GM12878 (cell line): ENCODE measurements around the gene FOXP1.

Experiments
- BHLHE40 ChIP-seq, 2 experiments: fragments of 450-650 bp in 1 of 2; IDR thresholded peaks; 2 replicates each; pipeline ENCODE4 v1.6.1; 2011 to 2017; ENCODE audit warnings: low read depth in 2 of 2, borderline replicate concordance in 1 of 2, improper control_type of control experiment in 1 of 2, low read length in 1 of 2, mild to moderate bottlenecking in 1 of 2
- CREM ChIP-seq: IDR thresholded peaks from 2 replicates; pipeline ENCODE4 v1.6.1; 2014; ENCODE audit warnings: antibody characterized with exemption, low read depth
- CTCF ChIP-seq, 3 experiments: IDR thresholded peaks in 2 of 3; conservative IDR thresholded peaks in 1 of 3; 2 replicates each; pipeline ENCODE4 v1.5.1; 2011; ENCODE audit warnings: low read depth in 3 of 3, low read length in 3 of 3, mild to moderate bottlenecking in 3 of 3, control low read depth in 2 of 3, moderate library complexity in 2 of 3, inconsistent platforms in 1 of 3, mixed read lengths in 1 of 3; ENCODE audit not compliant: control insufficient read depth in 2 of 3, insufficient read depth in 1 of 3; ENCODE audit errors: extremely low read depth in 1 of 3
- MYC ChIP-seq: IDR thresholded peaks from 2 replicates; pipeline ENCODE4 v1.6.1; 2011; ENCODE audit warnings: mild to moderate bottlenecking, low read length, moderate library complexity, inconsistent platforms; ENCODE audit not compliant: insufficient read depth, insufficient replicate concordance, insufficient read length, severe bottlenecking
- POLR2AphosphoS5 ChIP-seq: IDR thresholded peaks from 2 replicates; pipeline ENCODE4 v1.6.1; 2011; ENCODE audit warnings: mild to moderate bottlenecking, low read length, inconsistent platforms
- ZSCAN29 ChIP-seq: fragments of 450-650 bp; IDR thresholded peaks from 2 replicates; pipeline ENCODE4 v1.6.1; 2017; ENCODE audit warnings: mild to moderate bottlenecking, moderate library complexity
- TF ChIP-seq, protein P1 (sequence below): IDR thresholded peaks from 2 replicates; pipeline ENCODE4 v1.6.1; 2012; ENCODE audit warnings: low read depth, low read length, improper control_type of control experiment

DNA sequence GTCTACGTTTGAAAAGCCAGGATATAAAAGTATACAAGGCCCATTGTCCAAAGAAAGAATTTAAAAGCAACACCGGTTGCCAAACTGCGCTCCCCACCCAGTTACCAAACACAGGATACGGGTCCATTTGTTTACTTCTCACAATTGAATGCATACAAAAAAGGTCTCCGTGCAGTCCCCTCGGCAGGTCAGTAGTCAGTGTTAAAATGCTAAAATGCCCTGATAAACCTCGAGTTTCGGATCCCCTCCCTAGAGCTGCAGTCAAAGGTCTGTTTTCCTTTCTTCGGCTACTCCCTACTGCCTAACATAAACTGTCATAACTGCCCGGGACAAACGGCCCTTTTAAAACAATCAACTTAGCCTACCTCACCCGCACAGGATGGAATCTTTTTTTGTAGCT lies 534.6 kb downstream of the FOXP1 start:
- TF ChIP-seq BHLHE40 (IDR thresholded peaks at IDR 0.05; ENCODE audit: borderline replicate concordance in 1 of 2, low read depth in 2 of 2, low read length in 1 of 2) (no peak), ZSCAN29 (no peak), CTCF (IDR thresholded peaks at IDR 0.05 in 2 of 3, conservative IDR thresholded peaks at IDR 0.05 in 1 of 3; ENCODE audit: control insufficient read depth in 2 of 3, extremely low read depth in 1 of 3, insufficient read depth in 1 of 3, low read depth in 3 of 3, low read length in 3 of 3) (no peak), POLR2AphosphoS5 (no peak), CREM (no peak), MYC (no peak)
- TF ChIP-seq, protein P1, sequence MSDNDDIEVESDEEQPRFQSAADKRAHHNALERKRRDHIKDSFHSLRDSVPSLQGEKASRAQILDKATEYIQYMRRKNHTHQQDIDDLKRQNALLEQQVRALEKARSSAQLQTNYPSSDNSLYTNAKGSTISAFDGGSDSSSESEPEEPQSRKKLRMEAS, result no peak
